Panc1 (cell line): ENCODE results near the gene BLNK. TPM values are rescaled to one million over a fixed set of nuclear protein-coding genes. Genes with fewer than 3 reads are reported as not detected.

Experiments used
- ATAC-seq: fragments of 200-7000 bp; cut with Tn5 transposase; 2 replicates; pipeline ENCODE4 v1.9.1; 2020; ENCODE audit warnings: mild to moderate bottlenecking, moderate library complexity
- BruUV-seq: library from RNA; stranded (reverse); fragments of 400-500 nt; replicated peaks from 2 replicates; lab custom pipeline; 2021; lab: Mats Ljungman, UMichigan
- CTCF ChIA-PET: fragments of 300-600 bp; sonication (Branson Sonifier 250); formaldehyde crosslinking; loops from one replicate; lab custom pipeline; 2022; ENCODE audit warnings: antibody characterized with exemption; lab: Charles Lee
- POLR2A ChIA-PET: fragments of 300-600 bp; sonication (Branson Sonifier 250); formaldehyde crosslinking; loops from one replicate; lab custom pipeline; 2022; ENCODE audit warnings: antibody characterized with exemption; lab: Charles Lee
- DNase-seq: peaks from one replicate; pipeline ENCODE4 v3.0.0-alpha.2; 2010; ENCODE audit warnings: low read depth, low spot score
- H3K27ac ChIP-seq: 2 replicates; pipeline ENCODE4 v1.5.1; 2011; ENCODE audit warnings: mild to moderate bottlenecking, low read length, inconsistent platforms
- H3K27me3 ChIP-seq: fragments of 200-500 bp; sonication (Bioruptor generic); 2 replicates; pipeline ENCODE4 v1.6.0; 2014; ENCODE audit warnings: low read length, inconsistent platforms; ENCODE audit not compliant: control insufficient read depth, insufficient read depth
- H3K36me3 ChIP-seq: fragments of 200-500 bp; sonication (Bioruptor generic); 2 replicates; pipeline ENCODE4 v1.5.1; 2014; ENCODE audit warnings: inconsistent platforms, mild to moderate bottlenecking, low read length, moderate library complexity; ENCODE audit not compliant: control insufficient read depth, insufficient read depth
- H3K4me1 ChIP-seq: 2 replicates; pipeline ENCODE4 v1.5.1; 2011; ENCODE audit warnings: inconsistent platforms, mild to moderate bottlenecking, low read length, moderate library complexity; ENCODE audit not compliant: control insufficient read depth, insufficient read depth
- H3K4me3 ChIP-seq, 2 experiments: 2 replicates each; pipeline ENCODE4 v1.5.1; 2011 to 2012; ENCODE audit warnings: low read depth in 2 of 2, low read length in 2 of 2, mild to moderate bottlenecking in 2 of 2, inconsistent platforms in 1 of 2, moderate library complexity in 1 of 2
- H3K9me3 ChIP-seq: fragments of 200-500 bp; sonication (Bioruptor generic); 2 replicates; pipeline ENCODE4 v1.5.1; 2014; ENCODE audit warnings: low read depth, mild to moderate bottlenecking, inconsistent platforms, low read length, moderate library complexity; ENCODE audit not compliant: control insufficient read depth, insufficient read depth
- POLR2AphosphoS5 ChIP-seq: IDR thresholded peaks from 2 replicates; pipeline ENCODE4 v1.6.1; 2012; ENCODE audit warnings: mild to moderate bottlenecking, low read depth, low read length, moderate library complexity
- SIN3A ChIP-seq: IDR thresholded peaks from 2 replicates; pipeline ENCODE4 v1.6.1; 2012; ENCODE audit warnings: low read depth, mild to moderate bottlenecking, low read length, moderate library complexity, borderline replicate concordance; ENCODE audit not compliant: insufficient read depth
- TCF7L2 ChIP-seq: IDR thresholded peaks from 2 replicates; pipeline ENCODE4 v1.6.1; 2011; ENCODE audit warnings: mild to moderate bottlenecking, low read depth, low read length, inconsistent platforms
- in situ Hi-C: cut with HindIII; loops from 2 replicates; pipeline ENCODE4 v1.10.0; 2016; ENCODE audit warnings: low sequenced_read_pairs, low pct_unique_long_range_greater_than_20kb
- intact Hi-C: fragments of 100-400 bp; cut with micrococcal nuclease; formaldehyde crosslinking; loops from one replicate; pipeline ENCODE4 v1.10.0; 2022; ENCODE audit not compliant: unreplicated experiment
- total RNA-seq: library from RNA; stranded (reverse); gene quantifications from one replicate; pipeline ENCODE4 v1.2.1, GENCODE V29; 2021; ENCODE audit not compliant: unreplicated experiment
- TF ChIP-seq, protein P1 (sequence below): fragments of 450-650 bp; IDR thresholded peaks from 2 replicates; pipeline ENCODE4 v1.5.1; 2017; ENCODE audit warnings: mild to moderate bottlenecking
- TF ChIP-seq, protein P2 (sequence below), 2 experiments: IDR thresholded peaks; 2 replicates each; pipeline ENCODE4 v1.6.1; 2011 to 2012; ENCODE audit warnings: low read depth in 2 of 2, control low read depth in 1 of 2, low read length in 1 of 2, mild to moderate bottlenecking in 1 of 2, moderate library complexity in 1 of 2; ENCODE audit not compliant: insufficient read depth in 1 of 2

The BLNK gene
- total RNA-seq, 1 experiment from 2014 or later: 0.10 TPM

DNA sequence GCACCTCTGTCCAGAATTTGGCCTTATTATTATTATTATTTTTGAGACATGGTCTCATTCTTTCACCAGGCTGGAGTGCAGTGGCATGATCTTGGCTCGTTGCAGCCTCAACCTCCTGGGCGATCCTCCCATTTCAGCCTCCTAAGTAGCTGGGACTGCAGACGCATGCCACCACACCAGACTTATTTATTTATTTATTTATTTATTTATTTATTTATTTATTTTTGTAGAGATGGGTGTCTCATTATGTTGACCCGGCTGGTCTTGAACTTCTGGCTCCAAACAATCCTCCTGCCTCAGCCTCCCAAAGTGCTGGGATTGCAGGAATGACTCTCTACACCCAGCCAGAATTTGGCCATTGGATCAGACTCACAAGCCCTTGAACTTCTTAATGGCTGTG lies 6.4 kb downstream of the BLNK start:
- no TSS peak for BruUV-seq
- H3K4me3 ChIP-seq: no peak overlapping the region
- no peak overlapping the region for H3K27ac ChIP-seq
- H3K9me3 ChIP-seq: no peaks in the 10 kb centered on the region
- H3K4me1 ChIP-seq: no peaks in the 10 kb centered on the region
- in situ Hi-C loops: no loop called here
- DNase-seq: no peak
- ATAC-seq: no peak
- ChIA-PET POLR2A (no interaction called here), CTCF (no interaction called here)
- H3K27me3 ChIP-seq: peaks cover 10% of the 10 kb centered on the region; the same call in 1 of the 2 replicates
- intact Hi-C loops: no loop called here
- TF ChIP-seq TCF7L2: no peak
- TF ChIP-seq POLR2AphosphoS5: no peak
- TF ChIP-seq SIN3A: no peak
- TF ChIP-seq, protein P1, sequence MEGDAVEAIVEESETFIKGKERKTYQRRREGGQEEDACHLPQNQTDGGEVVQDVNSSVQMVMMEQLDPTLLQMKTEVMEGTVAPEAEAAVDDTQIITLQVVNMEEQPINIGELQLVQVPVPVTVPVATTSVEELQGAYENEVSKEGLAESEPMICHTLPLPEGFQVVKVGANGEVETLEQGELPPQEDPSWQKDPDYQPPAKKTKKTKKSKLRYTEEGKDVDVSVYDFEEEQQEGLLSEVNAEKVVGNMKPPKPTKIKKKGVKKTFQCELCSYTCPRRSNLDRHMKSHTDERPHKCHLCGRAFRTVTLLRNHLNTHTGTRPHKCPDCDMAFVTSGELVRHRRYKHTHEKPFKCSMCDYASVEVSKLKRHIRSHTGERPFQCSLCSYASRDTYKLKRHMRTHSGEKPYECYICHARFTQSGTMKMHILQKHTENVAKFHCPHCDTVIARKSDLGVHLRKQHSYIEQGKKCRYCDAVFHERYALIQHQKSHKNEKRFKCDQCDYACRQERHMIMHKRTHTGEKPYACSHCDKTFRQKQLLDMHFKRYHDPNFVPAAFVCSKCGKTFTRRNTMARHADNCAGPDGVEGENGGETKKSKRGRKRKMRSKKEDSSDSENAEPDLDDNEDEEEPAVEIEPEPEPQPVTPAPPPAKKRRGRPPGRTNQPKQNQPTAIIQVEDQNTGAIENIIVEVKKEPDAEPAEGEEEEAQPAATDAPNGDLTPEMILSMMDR: no peak
- TF ChIP-seq, protein P2, sequence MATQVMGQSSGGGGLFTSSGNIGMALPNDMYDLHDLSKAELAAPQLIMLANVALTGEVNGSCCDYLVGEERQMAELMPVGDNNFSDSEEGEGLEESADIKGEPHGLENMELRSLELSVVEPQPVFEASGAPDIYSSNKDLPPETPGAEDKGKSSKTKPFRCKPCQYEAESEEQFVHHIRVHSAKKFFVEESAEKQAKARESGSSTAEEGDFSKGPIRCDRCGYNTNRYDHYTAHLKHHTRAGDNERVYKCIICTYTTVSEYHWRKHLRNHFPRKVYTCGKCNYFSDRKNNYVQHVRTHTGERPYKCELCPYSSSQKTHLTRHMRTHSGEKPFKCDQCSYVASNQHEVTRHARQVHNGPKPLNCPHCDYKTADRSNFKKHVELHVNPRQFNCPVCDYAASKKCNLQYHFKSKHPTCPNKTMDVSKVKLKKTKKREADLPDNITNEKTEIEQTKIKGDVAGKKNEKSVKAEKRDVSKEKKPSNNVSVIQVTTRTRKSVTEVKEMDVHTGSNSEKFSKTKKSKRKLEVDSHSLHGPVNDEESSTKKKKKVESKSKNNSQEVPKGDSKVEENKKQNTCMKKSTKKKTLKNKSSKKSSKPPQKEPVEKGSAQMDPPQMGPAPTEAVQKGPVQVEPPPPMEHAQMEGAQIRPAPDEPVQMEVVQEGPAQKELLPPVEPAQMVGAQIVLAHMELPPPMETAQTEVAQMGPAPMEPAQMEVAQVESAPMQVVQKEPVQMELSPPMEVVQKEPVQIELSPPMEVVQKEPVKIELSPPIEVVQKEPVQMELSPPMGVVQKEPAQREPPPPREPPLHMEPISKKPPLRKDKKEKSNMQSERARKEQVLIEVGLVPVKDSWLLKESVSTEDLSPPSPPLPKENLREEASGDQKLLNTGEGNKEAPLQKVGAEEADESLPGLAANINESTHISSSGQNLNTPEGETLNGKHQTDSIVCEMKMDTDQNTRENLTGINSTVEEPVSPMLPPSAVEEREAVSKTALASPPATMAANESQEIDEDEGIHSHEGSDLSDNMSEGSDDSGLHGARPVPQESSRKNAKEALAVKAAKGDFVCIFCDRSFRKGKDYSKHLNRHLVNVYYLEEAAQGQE (IDR thresholded peaks at IDR 0.05; ENCODE audit: insufficient read depth in 1 of 2, low read depth in 2 of 2, low read length in 1 of 2): no peak
- no peaks in the 10 kb centered on the region for H3K36me3 ChIP-seq

DNA sequence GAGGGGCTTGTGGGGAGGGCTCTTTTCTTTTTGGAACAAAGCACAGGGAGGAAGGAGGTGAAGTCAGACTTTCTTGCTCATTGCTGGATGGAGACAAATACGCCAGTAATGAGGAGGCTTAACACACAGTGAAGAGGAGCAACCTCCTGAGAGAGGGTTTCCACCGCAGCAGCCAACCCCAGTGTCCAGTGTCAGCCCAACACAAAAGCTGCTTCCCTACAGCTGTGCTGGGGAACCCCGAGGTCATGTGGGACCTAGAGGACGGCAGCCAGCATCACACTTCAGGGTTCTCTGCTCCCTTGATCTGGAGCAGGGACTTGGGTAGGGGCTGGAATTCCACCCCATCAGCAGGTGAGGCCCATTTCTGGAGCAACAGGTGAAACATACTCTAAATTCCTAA lies 7.7 kb downstream of the BLNK start:
- Histone ChIP-seq H3K27ac (no peak overlapping the region), H3K36me3 (no peaks in the 10 kb centered on the region), H3K27me3 (peaks cover 9% of the 10 kb centered on the region; the same call in 1 of the 2 replicates), H3K9me3 (no peaks in the 10 kb centered on the region), H3K4me1 (no peaks in the 10 kb centered on the region), H3K4me3 (no peak overlapping the region)
- TF ChIP-seq, protein P1: no peak
- TF ChIP-seq, protein P2 (IDR thresholded peaks at IDR 0.05; ENCODE audit: insufficient read depth in 1 of 2, low read depth in 2 of 2, low read length in 1 of 2): no peak
- TF ChIP-seq SIN3A (no peak), POLR2AphosphoS5 (no peak), TCF7L2 (no peak)
- intact Hi-C loops: no loop called here
- DNase-seq (no peak), ATAC-seq (no peak)
- POLR2A ChIA-PET: no interaction called here
- BruUV-seq: no TSS peak
- in situ Hi-C loops: no loop called here
- CTCF ChIA-PET: no interaction called here
